ENCODE measurements around the gene NFKBIA.
"Not testable (repeated sequence)": the region's sequence is repeated elsewhere in the genome, so short reads cannot be mapped to it uniquely, and the experiment has no call there.

Gene NFKBIA

GRCh38 chr14:35404449-35405303 lies at the start of gene NFKBIA:
NFKBIA (minus strand) TSS chr14:35404749; CDS start chr14:35404644, 105 bp downstream.
- DNase-seq: peak; percentile 60

- DNase-seq: no peak
Observed at GRCh38 chr14:35446450-35446849, 41.9 kb upstream of the NFKBIA start.

GRCh38 chr14:35444104-35444503 lies 39.6 kb upstream of the NFKBIA start:
- DNase-seq: no peak

GRCh38 chr14:35441160-35441559 lies 36.6 kb upstream of the NFKBIA start:
- no peak for DNase-seq

- DNase-seq: no peak
Observed at GRCh38 chr14:35438910-35439713, 34.6 kb upstream of the NFKBIA start.

- DNase-seq: not testable (repeated sequence)
Observed at GRCh38 chr14:35438492-35438891, 33.9 kb upstream of the NFKBIA start.

GRCh38 chr14:35435177-35435576 lies 30.6 kb upstream of the NFKBIA start:
- DNase-seq: no peak

- DNase-seq: no peak
Observed at GRCh38 chr14:35433826-35434225, 29.3 kb upstream of the NFKBIA start.

GRCh38 chr14:35430459-35431199 lies 26.1 kb upstream of the NFKBIA start:
- DNase-seq: no peak

GRCh38 chr14:35429951-35430350 lies 25.4 kb upstream of the NFKBIA start:
- no peak for DNase-seq

GRCh38 chr14:35425850-35426249 lies 21.3 kb upstream of the NFKBIA start:
- no peak for DNase-seq

- DNase-seq: no peak
Observed at GRCh38 chr14:35423621-35424020, 19.1 kb upstream of the NFKBIA start.

- DNase-seq: no peak
Observed at GRCh38 chr14:35420036-35420811, 15.7 kb upstream of the NFKBIA start.

- no peak for DNase-seq
Observed at GRCh38 chr14:35419429-35419841, 14.9 kb upstream of the NFKBIA start.

GRCh38 chr14:35418093-35418492 lies 13.5 kb upstream of the NFKBIA start:
- no peak for DNase-seq

- DNase-seq: no peak
Observed at GRCh38 chr14:35416108-35416750, 11.7 kb upstream of the NFKBIA start.

- no peak for DNase-seq
Observed at GRCh38 chr14:35414365-35414764, 9.8 kb upstream of the NFKBIA start.

GRCh38 chr14:35412272-35413056 lies 7.9 kb upstream of the NFKBIA start:
- no peak for DNase-seq

- no peak for DNase-seq
Observed at GRCh38 chr14:35410858-35411257, 6.3 kb upstream of the NFKBIA start.

GRCh38 chr14:35409595-35409994 lies 5.0 kb upstream of the NFKBIA start:
- DNase-seq: no peak

- no peak for DNase-seq
Observed at GRCh38 chr14:35408026-35408425, 3.5 kb upstream of the NFKBIA start.

Measured in SIG-M5 (cell line).